K562 (cell line): ENCODE data around the gene RNGTT. TPM values are rescaled to one million over a fixed set of nuclear protein-coding genes. Genes with fewer than 3 reads are reported as not detected.
A peak's percentile ranks its signal among the peaks of the same experiment; 100 is the strongest.

Source experiments
- CREB5 ChIP-seq: fragments of 250-450 bp; sonication (Bioruptor Pico); IDR thresholded peaks from 2 replicates; pipeline ENCODE4 v1.5.0; 2020; ENCODE audit warnings: mild to moderate bottlenecking
- CUX1 ChIP-seq: fragments of 200-800 bp; sonication (Bioruptor generic); IDR thresholded peaks from 2 replicates; pipeline ENCODE4 v1.6.1; 2016; ENCODE audit warnings: missing genetic modification characterization, missing compliant biosample characterization
- ETV6 ChIP-seq, 3 experiments: fragments of 150-350 bp in 1 of 3; sonication (generic) in 1 of 3; formaldehyde crosslinking in 1 of 3; IDR thresholded peaks; 2 replicates each; pipeline versions ENCODE4 v1.6.1 to v1.8.0; 2014 to 2022; ENCODE audit warnings: borderline replicate concordance in 2 of 3, low read depth in 2 of 3, antibody characterized with exemption in 1 of 3, low read length in 1 of 3, mild to moderate bottlenecking in 1 of 3, missing genetic modification reagents in 1 of 3
- KLF10 ChIP-seq: fragments of 250-450 bp; sonication (Bioruptor Pico); IDR thresholded peaks from 2 replicates; pipeline ENCODE4 v1.6.1; 2021; ENCODE audit warnings: matching md5 sums
- PHF21A ChIP-seq: fragments of 450-650 bp; IDR thresholded peaks from 2 replicates; pipeline ENCODE4 v1.6.1; 2017; ENCODE audit warnings: low read depth, borderline replicate concordance
- REST ChIP-seq, 2 experiments: fragments of 450-650 bp; formaldehyde crosslinking in 1 of 2; IDR thresholded peaks; 2 replicates each; pipeline versions ENCODE4 v1.4.0 to v1.6.1; 2014 to 2020; ENCODE audit warnings: mild to moderate bottlenecking in 2 of 2, borderline replicate concordance in 1 of 2, low read depth in 1 of 2
- ZNF165 ChIP-seq: fragments of 250-450 bp; sonication (Bioruptor Pico); IDR thresholded peaks from 2 replicates; pipeline ENCODE4 v1.4.0; 2020; ENCODE audit warnings: borderline replicate concordance
- ZNF444 ChIP-seq: fragments of 250-450 bp; sonication (Bioruptor Pico); IDR thresholded peaks from 2 replicates; pipeline ENCODE4 v1.4.0; 2020; ENCODE audit warnings: mild to moderate bottlenecking, moderate library complexity
- polyA plus RNA-seq, 8 experiments: library from polyadenylated mRNA; depleted of rRNA in 4 of 8; stranded (reverse) in 5 of 8; unstranded in 3 of 8; fragments of >200 nt; fragmentation: Nextera tagmentation in 2 of 8; fragmentation: Illumina TruSeq in 1 of 8; extraction: Ambion mirVana in 2 of 8; extraction: Trizol in 1 of 8; gene quantifications; 2 replicates each; pipeline versions ENCODE4 v1.2.1 to v1.2.3, GENCODE V29; 2011 to 2014; ENCODE audit warnings: inconsistent platforms in 1 of 8, missing spikeins in 1 of 8
- total RNA-seq, 7 experiments: library from RNA; depleted of rRNA in 6 of 7; stranded (reverse); fragments of >200 nt in 6 of 7; fragmentation: Illumina TruSeq in 2 of 7; extraction: Trizol in 2 of 7; gene quantifications; 2 replicates each; pipeline versions ENCODE4 v1.2.1 to v1.2.3, GENCODE V29; 2011 to 2021; ENCODE audit warnings: low replicate concordance in 1 of 7
- TF ChIP-seq, protein P1 (sequence below): fragments of 250-450 bp; sonication (Bioruptor Pico); IDR thresholded peaks from 2 replicates; pipeline ENCODE4 v1.4.0; 2020; ENCODE audit warnings: mild to moderate bottlenecking, moderate library complexity

The RNGTT gene
- total and polyA plus RNA-seq, 9 of the 15 experiments (the other 6 are each of a cell fraction or from before 2014, with no cell fraction given), result 6.1 to 31.7 (median 19.5) TPM

DNA sequence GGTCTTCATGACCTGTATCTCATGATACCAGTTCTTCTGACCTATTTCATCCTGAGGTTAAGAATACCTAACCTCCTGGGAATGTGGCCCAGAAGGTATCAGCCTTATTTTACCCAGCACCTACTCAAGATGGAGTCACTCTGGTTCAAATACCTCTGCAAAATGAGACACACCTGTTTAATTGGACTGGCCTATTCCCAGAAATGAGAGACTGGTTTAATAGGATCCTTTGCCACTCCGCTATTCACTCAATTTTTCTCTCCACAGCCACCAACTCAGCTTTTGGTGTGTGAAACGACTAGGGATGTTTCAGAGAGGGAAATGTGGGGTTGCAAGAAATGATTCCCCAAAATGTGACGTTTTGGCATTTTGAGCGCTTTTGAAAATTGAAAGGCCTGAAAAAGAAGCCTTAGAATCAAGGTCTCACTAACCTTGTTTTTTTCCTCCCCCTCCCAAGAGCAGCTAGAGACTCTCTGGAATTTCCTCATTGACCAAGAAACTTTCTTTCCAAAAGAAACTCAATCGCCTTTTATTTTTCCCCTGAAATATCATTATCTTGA, 45.5 kb upstream of the RNGTT start (continued):
- TF ChIP-seq ETV6 (IDR thresholded peaks at IDR 0.05; ENCODE audit: borderline replicate concordance in 1 of 2, low read depth in 2 of 2, low read length in 1 of 2), result no peak
- no peak for TF ChIP-seq ETV6 (CRISPR knock-in tag; IDR thresholded peaks at IDR 0.05; ENCODE audit: borderline replicate concordance)
- peak; percentile 73 for TF ChIP-seq CREB5 (CRISPR knock-in tag)
- no peak for TF ChIP-seq PHF21A
- TF ChIP-seq CUX1, result peak; percentile 83
- TF ChIP-seq, protein P1, sequence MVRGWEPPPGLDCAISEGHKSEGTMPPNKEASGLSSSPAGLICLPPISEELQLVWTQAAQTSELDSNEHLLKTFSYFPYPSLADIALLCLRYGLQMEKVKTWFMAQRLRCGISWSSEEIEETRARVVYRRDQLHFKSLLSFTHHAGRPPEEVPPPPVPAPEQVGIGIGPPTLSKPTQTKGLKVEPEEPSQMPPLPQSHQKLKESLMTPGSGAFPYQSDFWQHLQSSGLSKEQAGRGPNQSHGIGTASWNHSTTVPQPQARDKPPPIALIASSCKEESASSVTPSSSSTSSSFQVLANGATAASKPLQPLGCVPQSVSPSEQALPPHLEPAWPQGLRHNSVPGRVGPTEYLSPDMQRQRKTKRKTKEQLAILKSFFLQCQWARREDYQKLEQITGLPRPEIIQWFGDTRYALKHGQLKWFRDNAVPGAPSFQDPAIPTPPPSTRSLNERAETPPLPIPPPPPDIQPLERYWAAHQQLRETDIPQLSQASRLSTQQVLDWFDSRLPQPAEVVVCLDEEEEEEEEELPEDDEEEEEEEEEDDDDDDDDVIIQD (CRISPR knock-in tag), result peak; percentile 89
- TF ChIP-seq ZNF444, result peak; percentile 62; the same call in 1 of the 2 replicates
- TF ChIP-seq REST (IDR thresholded peaks at IDR 0.05; ENCODE audit: borderline replicate concordance), result no peak
- TF ChIP-seq REST (CRISPR knock-in tag; IDR thresholded peaks at IDR 0.05; ENCODE audit: low read depth), result no peak
- TF ChIP-seq ZNF165 (CRISPR knock-in tag), result peak; percentile 90
- peak; percentile 80; the same call in 1 of the 2 replicates for TF ChIP-seq KLF10 (CRISPR knock-in tag)
